HL-60 (cell line): ENCODE results near the gene TEX48.

ENCODE experiments used
- GABPA ChIP-seq: IDR thresholded peaks from 2 replicates; pipeline ENCODE4 v1.6.1; 2012; ENCODE audit warnings: low read depth
- POLR2AphosphoS5 ChIP-seq: IDR thresholded peaks from 2 replicates; pipeline ENCODE4 v1.6.1; 2012; ENCODE audit warnings: low read depth
- REST ChIP-seq: IDR thresholded peaks from 2 replicates; pipeline ENCODE4 v1.6.1; 2012; ENCODE audit warnings: low read depth; ENCODE audit not compliant: insufficient replicate concordance
- TF ChIP-seq, protein P1 (sequence below): IDR thresholded peaks from one replicate; pipeline ENCODE4 v1.5.1; 2011; ENCODE audit warnings: low read length, control low read depth, inconsistent platforms; ENCODE audit not compliant: insufficient read depth

- TF ChIP-seq, protein P1, sequence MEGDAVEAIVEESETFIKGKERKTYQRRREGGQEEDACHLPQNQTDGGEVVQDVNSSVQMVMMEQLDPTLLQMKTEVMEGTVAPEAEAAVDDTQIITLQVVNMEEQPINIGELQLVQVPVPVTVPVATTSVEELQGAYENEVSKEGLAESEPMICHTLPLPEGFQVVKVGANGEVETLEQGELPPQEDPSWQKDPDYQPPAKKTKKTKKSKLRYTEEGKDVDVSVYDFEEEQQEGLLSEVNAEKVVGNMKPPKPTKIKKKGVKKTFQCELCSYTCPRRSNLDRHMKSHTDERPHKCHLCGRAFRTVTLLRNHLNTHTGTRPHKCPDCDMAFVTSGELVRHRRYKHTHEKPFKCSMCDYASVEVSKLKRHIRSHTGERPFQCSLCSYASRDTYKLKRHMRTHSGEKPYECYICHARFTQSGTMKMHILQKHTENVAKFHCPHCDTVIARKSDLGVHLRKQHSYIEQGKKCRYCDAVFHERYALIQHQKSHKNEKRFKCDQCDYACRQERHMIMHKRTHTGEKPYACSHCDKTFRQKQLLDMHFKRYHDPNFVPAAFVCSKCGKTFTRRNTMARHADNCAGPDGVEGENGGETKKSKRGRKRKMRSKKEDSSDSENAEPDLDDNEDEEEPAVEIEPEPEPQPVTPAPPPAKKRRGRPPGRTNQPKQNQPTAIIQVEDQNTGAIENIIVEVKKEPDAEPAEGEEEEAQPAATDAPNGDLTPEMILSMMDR, result no peak
- TF ChIP-seq GABPA (no peak), POLR2AphosphoS5 (no peak), REST (no peak)
Observed at GRCh38 chr9:114621561-114621960, 60.4 kb downstream of the TEX48 start.
